Heart right ventricle (tissue), 16 donors: Measurements from ENCODE around the gene HIVEP3. TPM values are rescaled to one million over a fixed set of nuclear protein-coding genes. Genes with fewer than 3 reads are reported as not detected.

Experiments used
- ATAC-seq, 8 donors: fragments of 200-7000 bp; cut with Tn5 transposase; one replicate each; pipeline ENCODE4 v1.9.1; 2020; ENCODE audit warnings: mild to moderate bottlenecking in 8 of 8, moderate library complexity in 8 of 8, moderate number of reproducible peaks in 1 of 8
- DNase-seq, 2 donors: peaks; one replicate each; pipeline ENCODE4 v3.0.0-alpha.2; 2020
- H3K27ac ChIP-seq, 10 donors: fragments of 200-600 bp; sonication (generic) in 2 of 10; one replicate each; pipeline versions ENCODE4 v1.5.0 to v1.8.0; 2020 to 2022; ENCODE audit warnings: mild to moderate bottlenecking in 3 of 10
- H3K27me3 ChIP-seq, 7 donors: fragments of 200-600 bp; one replicate each; pipeline ENCODE4 v1.8.0; 2021 to 2022; ENCODE audit warnings: mild to moderate bottlenecking in 2 of 7
- H3K36me3 ChIP-seq, 9 donors: fragments of 200-600 bp; sonication (generic) in 1 of 9; one replicate each; pipeline versions ENCODE4 v1.5.0 to v1.8.0; 2020 to 2022; ENCODE audit warnings: mild to moderate bottlenecking in 2 of 9
- H3K4me1 ChIP-seq, 9 donors: fragments of 200-600 bp; sonication (generic) in 1 of 9; one replicate each; pipeline versions ENCODE4 v1.5.0 to v1.8.0; 2020 to 2022; ENCODE audit warnings: mild to moderate bottlenecking in 4 of 9
- H3K4me3 ChIP-seq, 10 donors: fragments of 200-600 bp; sonication (generic) in 2 of 10; one replicate each; pipeline versions ENCODE4 v1.5.0 to v1.8.0; 2020 to 2022; ENCODE audit warnings: mild to moderate bottlenecking in 7 of 10, moderate library complexity in 2 of 10
- H3K9me3 ChIP-seq, 11 donors: fragments of 200-600 bp in 10 of 11; sonication (generic) in 2 of 11; one replicate each; pipeline versions ENCODE4 v1.5.0 to v1.8.0; 2013 to 2022; ENCODE audit warnings: mild to moderate bottlenecking in 2 of 11, control low read depth in 1 of 11, moderate library complexity in 1 of 11
- CTCF ChIP-seq, 9 donors: fragments of 200-600 bp; sonication (generic) in 2 of 9; IDR thresholded peaks; one replicate each; pipeline versions ENCODE4 v1.5.0 to v1.8.0; 2021 to 2022; ENCODE audit warnings: antibody characterized with exemption in 9 of 9, mild to moderate bottlenecking in 5 of 9, moderate library complexity in 1 of 9
- WGBS, 2 donors: extraction: QIAGEN DNeasy Blood & Tissue Kit; methylation state at CpG; one replicate each; pipeline ENCODE4 v1.1.7; 2013; ENCODE audit warnings: inconsistent platforms in 1 of 2; 5-methylcytosine and 5-hydroxymethylcytosine counted together
- intact Hi-C, 10 donors: fragments of 100-400 bp; cut with DNase I; formaldehyde crosslinking; loops; one replicate each; pipeline versions ENCODE4 v1.11.1 to v1.14.2; 2022
- polyA plus RNA-seq, 2 donors: library from polyadenylated mRNA; stranded (reverse); fragments of 200-250 nt; gene quantifications; one replicate each; pipeline ENCODE4 v1.2.3, GENCODE V29; 2013
- total RNA-seq, 10 donors: library from RNA; stranded (reverse); fragmentation: NEBNext Ultra II Directional in 3 of 10; extraction: Animal tissue kit (Norgen Biotek cat#: 25700) in 3 of 10; gene quantifications; one replicate each; pipeline versions ENCODE4 v1.2.1 to v1.2.4, GENCODE V29; 2021 to 2023
- donor health status: Arrhythmogenic right ventricular cardiomyopathy.
- donor health status: ischemic (EF 13 %, LVEDD 7.1; RV severe dilation, severe dysfunction).
- donor health status: healthy with polysubstance abuse.
- donor health status: DM: no; HTN: yes; CAD: no.
- donor health status: DM: no; HTN: no; CAD: no.
- donor health status: ischemic (EF 25% LVEDD 6.9; RV normal size, moderate dysfunction).
- donor health status: ischemic (EF 25% LVEDD 5.7; RV mildly dilated, moderate dysfunction).
- donor health status: healthy.
- donor health status: DM: yes; HTN: yes; CAD: no.
- donor health status: Ischemic cardiomyopathy.
- donor health status: ischemic (EF 35%, LVEDD 5.7; RV mildly dilated, moderate dysfunction).
- donor health status: nonischemic (EF 11% LVEDD 7.7; RV severe dilation, severe dysfunction).
- donor health status: DM: yes; HTN: yes; CAD: no.
- donor health status: PGD.
- donor health status: ischemic (EF 29% LVEDD 5.4; RV normal size, mild dysfunction).
- donor health status: nonischemic (EF 23%, LVEDD 6.1; RV moderate dilation, normal function).

HIVEP3 gene
- total and polyA plus RNA-seq, 12 donors, result 2.6 to 7.5 (median 5.2) TPM

DNA sequence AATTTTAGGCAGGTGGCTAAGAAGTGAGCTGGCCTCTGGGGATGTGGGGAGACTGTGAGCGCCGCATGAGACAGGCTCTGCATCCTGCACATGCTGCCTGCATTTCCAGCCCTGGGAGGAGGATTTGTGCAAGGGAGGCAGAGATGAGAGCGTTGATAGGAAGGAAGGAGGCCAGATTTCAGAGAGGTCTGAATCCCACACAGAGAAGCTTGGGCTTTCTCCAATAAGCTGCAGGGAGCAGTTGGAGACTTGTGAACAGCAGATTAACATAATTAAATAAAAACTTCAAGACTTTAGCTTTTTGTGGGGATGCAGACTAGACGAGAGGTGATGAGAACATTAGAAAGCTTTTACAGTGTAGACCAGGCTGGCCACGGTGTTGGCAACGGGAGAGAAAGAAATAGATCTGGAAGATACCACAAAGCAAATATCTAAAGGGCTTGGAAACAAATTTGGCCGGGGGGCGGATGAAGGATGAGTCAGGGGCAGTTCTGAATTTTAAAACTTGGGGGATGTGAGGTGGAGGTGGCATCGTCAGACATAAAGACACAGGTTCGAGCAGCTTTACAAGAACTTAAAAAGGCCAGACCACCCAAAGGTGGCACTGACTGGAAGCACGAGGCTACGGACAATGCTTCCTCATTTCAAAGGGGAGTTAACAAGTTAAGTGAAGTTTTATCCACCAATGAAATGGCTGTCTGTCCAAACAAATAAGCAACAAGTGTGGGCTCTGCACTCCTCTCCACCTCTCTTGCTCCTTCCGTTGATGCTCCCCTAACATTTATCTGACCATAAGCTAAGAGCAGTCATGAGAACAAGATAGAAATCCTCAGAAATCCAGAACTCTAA is 57.0 kb downstream of the HIVEP3 start:
- TF ChIP-seq CTCF (IDR thresholded peaks at IDR 0.05), result no peak
- H3K4me3 ChIP-seq, result no peak overlapping the region
- WGBS, 2 donors, result 80 to 81% methylated on average over 13 of the region's 13 CpGs
- intact Hi-C loops, result no loop called here
- DNase-seq (no peak), ATAC-seq (no peak)
- peaks cover 0 to 18% (median 11%) of the 10 kb centered on the region in 9 donors for H3K4me1 ChIP-seq
- no peaks in the 10 kb centered on the region for H3K9me3 ChIP-seq
- no peaks in the 10 kb centered on the region for H3K27me3 ChIP-seq
- no peaks in the 10 kb centered on the region for H3K36me3 ChIP-seq
- H3K27ac ChIP-seq, result no peak overlapping the region

GRCh38 chr1:41860771-41861170 is 58.0 kb downstream of the HIVEP3 start:
- Histone ChIP-seq H3K4me1 (peaks cover 0 to 18% (median 11%) of the 10 kb centered on the region in 9 donors), H3K36me3 (no peaks in the 10 kb centered on the region), H3K27me3 (no peaks in the 10 kb centered on the region), H3K27ac (no peak overlapping the region), H3K4me3 (no peak overlapping the region), H3K9me3 (no peaks in the 10 kb centered on the region)
- DNase-seq (no peak), ATAC-seq (no peak)
- no peak for TF ChIP-seq CTCF (IDR thresholded peaks at IDR 0.05)
- WGBS, 2 donors, result 74 to 75% methylated on average over 8 of the region's 8 CpGs
- intact Hi-C loops, result no loop called here

DNA sequence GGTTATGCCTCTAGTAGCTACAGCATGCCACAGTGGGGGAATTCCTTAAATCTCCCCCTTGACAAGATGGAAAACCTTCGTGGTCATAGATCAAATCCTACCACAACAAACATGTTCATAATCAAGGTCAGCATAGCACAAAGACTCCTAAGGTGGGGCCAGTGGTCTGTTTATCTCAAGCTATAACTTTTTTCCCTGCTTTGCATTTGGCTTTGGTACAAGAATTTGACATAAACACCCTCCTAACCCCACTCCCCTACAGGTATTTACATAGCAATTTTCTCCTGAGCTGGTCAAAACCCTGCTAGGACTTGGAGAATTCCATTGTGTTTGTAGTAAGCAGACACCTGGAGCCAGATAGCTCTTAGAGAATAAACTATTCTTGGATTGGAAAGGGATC is 58.5 kb downstream of the HIVEP3 start:
- TF ChIP-seq CTCF (IDR thresholded peaks at IDR 0.05), result no peak
- no peak overlapping the region for H3K27ac ChIP-seq
- H3K9me3 ChIP-seq, result no peaks in the 10 kb centered on the region
- H3K36me3 ChIP-seq, result no peaks in the 10 kb centered on the region
- intact Hi-C loops, result no loop called here
- ATAC-seq, result no peak
- H3K4me1 ChIP-seq, result peaks cover 0 to 18% (median 11%) of the 10 kb centered on the region in 9 donors
- H3K4me3 ChIP-seq, result no peak overlapping the region
- no peaks in the 10 kb centered on the region for H3K27me3 ChIP-seq
- WGBS, 2 donors, result 72 to 74% methylated on average over 1 of the region's 1 CpG
- no peak for DNase-seq

DNA sequence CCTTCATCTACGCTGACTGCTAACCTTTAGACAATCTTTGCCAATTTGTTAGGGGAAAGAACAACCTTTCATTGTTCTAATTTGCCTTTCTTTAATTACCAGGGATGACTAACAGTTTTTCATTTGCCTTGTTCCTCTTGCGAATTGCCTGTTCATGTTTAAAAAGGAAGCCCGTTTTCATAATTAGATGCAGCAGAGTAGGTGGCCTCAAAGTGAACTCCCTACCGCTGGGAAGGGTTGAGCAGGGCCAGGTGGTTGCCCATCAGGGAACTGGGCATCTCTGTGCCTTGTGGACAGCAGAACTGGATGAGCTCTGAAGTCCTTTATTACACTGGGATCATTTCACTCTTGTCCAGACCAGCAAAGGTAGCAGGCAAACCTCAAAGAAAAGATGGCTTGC is 59.0 kb downstream of the HIVEP3 start:
- TF ChIP-seq CTCF (IDR thresholded peaks at IDR 0.05), result no peak
- Histone ChIP-seq H3K36me3 (no peaks in the 10 kb centered on the region), H3K9me3 (no peaks in the 10 kb centered on the region), H3K27ac (no peak overlapping the region), H3K4me1 (peaks cover 0 to 18% (median 11%) of the 10 kb centered on the region in 9 donors), H3K4me3 (no peak overlapping the region), H3K27me3 (no peaks in the 10 kb centered on the region)
- no peak for DNase-seq
- intact Hi-C loops, result no loop called here
- no peak for ATAC-seq
- WGBS, 2 donors, result 89 to 92% methylated on average over 4 of the region's 4 CpGs
